Right ventricle myocardium superior (tissue), 1 donor: ENCODE results near the gene HTRA3. TPM values are rescaled to one million over a fixed set of nuclear protein-coding genes. Genes with fewer than 3 reads are reported as not detected.

Experiments
- ATAC-seq: fragments of 200-7000 bp; cut with Tn5 transposase; one replicate; pipeline ENCODE4 v1.9.1; 2020; ENCODE audit warnings: mild to moderate bottlenecking; ENCODE audit not compliant: poor library complexity
- DNase-seq: peaks from one replicate; pipeline ENCODE4 v3.0.0-alpha.2; 2020
- intact Hi-C: fragments of 100-400 bp; cut with DNase I; formaldehyde crosslinking; loops from one replicate; pipeline ENCODE4 v1.11.2; 2022
- total RNA-seq: library from RNA; stranded (reverse); fragmentation: NEBNext Ultra II Directional; extraction: Animal tissue kit (Norgen Biotek cat#: 25700); gene quantifications from one replicate; pipeline ENCODE4 v1.2.1, GENCODE V29; 2021
- donor health status: DM: no; HTN: yes; CAD: no; lungs with severe emphysema.

The HTRA3 gene
- total RNA-seq, 1 donor from 2014 or later, result 123 TPM

DNA sequence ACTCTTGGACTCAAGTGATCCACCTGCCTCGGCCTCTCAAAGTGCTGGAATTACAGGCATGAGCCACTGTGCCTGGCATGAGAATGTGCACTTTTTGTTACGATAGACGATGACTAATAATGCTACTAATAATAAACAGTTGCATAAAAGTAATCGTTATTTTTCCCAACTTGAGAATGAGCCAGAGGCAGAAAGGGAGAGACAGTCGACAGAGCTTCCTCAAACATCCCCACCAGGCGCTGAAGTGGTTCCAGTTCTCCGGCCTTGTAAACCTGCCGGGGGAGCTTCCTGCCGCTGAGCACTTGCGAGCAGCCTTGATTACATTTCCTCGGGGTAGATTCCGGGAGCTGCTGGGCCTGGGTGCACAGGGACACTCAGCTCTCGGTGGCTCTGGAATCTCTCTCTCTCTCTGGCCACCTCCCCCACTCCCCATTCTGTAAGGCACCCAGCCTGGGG is 8.9 kb upstream of the HTRA3 start:
- DNase-seq (no peak), ATAC-seq (no peak)
- intact Hi-C loops, result no loop called here

DNA sequence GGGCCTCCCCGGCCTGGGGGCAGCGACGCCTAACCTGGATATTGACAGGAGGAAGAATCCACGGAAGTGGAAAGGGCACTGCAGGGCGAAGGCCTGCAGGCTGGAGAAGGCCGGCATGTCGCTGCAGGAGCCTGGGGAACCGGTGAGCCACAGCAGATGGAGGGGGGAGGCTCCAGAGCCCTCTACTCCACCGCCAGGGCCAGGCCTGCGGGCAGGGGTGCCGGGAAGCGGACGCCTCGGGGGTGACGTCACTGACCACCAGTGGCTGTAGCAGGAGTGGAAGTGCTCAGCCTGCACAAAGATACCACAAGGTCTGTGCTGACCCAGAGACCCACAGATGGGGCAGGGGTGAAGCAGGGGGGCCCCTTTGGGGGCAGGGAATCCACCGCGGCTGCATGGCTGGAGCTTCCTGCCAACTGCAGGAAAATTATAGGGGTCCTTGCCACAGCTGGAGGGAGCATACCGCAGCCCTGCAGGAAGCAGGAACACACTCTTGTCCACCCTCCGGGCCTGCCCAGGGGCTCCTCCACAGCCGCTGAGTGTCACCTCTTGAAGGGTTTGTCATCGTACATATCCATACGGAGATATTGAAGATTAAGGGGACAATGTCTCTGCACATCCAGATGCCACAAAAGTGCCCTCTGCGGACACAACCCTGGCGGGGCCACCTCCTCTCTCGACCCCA is 7.6 kb upstream of the HTRA3 start:
- ATAC-seq, result no peak
- no peak for DNase-seq
- intact Hi-C loops, result no loop called here

DNA sequence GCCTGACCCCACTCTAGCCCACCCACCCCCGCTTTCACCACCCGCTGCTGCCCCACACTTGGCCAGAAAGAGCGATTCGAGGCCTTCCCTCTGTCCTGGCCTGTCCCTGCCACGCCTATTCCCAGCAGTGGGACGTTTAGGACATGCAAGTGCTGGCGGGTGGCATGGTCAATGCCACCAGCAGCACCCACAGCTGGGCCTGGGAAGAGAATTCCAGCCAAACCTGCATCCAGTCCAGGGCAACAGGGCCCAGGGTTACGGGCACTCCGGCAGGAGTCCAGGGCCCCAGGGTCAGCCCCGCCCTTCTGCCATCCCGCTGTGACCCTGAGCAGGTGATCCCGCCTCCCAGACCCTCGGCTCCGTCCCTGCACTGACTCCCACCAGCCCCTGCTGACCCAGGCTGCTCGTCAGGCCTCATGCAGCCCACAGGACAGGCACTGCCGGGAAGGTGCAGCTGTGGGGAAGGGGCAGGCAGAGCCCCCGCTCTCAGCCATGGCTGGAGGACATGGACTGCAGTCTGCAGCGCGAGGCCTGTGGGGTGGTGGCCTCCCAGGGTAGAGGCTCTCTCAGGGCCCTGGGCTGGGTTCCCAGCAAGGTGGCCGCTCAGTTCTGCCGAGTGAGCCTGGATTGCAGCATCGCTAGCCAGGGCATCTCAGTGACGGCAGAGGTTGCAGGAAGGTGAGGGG is 6.8 kb upstream of the HTRA3 start:
- intact Hi-C loops, result no loop called here
- ATAC-seq, result no peak
- no peak for DNase-seq

DNA sequence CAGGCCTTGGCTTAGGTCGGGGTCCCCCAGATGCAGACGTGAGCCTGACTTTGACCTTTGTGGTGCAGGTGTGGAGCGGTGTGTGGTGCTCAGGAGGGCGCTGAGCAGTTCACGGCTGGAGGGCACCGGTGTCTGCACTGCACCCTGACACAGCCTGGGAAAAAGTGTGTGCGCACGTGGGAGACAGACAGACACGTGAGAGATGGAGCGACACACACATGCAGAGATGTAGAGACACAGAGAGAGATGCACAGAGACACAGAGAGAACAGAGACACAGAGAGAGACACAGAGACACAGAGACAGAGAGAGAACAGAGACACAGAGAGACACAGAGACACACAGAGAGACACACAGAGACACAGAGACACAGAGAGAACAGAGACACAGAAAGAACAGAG is 6.2 kb upstream of the HTRA3 start:
- intact Hi-C loops, result no loop called here
- ATAC-seq (no peak), DNase-seq (no peak)

DNA sequence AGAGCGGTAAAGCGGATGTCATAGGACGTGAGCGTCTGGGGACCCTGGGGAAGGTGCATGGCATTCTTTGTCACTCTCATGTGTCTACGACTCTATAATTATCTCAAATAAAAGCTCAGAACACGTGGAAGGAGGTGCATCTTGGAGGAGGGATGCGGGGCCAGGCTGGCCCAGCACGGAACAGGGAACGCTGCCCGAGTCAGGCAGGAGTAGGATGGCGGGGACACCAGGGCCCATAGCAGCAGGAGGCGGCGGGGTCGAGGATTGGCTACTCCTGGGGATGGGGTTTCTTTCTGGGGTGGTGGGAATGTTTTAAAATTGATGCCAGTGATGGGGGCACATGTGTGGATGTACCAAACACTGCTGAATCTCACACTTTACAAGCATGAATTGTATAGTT is 5.4 kb upstream of the HTRA3 start:
- DNase-seq, result no peak
- intact Hi-C loops, result no loop called here
- ATAC-seq, result no peak

DNA sequence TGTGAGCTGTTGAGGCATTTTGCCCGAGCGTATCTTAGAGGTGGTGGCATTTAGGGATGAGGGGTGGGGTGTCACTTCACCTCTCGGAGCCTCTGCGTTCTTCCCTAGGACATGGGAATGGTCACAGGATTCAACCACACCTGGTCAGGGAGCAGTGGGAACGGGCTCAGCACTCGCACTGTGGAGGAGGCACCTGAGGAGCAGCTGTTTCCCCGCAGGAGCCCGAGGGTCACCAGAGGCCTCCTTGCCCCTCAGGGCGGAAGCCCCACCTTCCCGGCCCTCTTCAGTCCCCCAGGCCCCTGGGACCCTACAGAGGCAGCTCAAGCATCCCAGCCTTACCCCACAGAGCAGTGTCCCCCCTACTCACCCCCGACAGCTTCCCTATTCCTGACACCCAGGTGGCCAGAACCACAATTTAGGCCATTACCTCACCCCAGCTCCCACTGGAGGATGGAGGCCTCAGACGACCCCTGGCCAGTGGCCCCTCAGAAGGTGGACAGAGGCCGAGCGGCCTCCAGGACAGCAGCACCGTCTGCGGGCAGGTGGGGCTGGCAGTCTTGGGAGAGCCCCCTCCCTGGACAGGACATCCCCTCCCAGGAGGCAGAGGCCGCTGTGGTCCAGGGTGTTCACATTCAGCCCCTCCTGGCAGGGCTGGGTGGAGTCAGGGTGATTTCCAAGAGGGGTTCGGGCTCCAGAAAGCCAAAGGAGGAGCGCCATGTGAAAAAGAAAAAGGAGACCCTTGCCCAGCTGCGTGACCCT is 4.2 kb upstream of the HTRA3 start:
- ATAC-seq (no peak), DNase-seq (no peak)
- intact Hi-C loops, result no loop called here

DNA sequence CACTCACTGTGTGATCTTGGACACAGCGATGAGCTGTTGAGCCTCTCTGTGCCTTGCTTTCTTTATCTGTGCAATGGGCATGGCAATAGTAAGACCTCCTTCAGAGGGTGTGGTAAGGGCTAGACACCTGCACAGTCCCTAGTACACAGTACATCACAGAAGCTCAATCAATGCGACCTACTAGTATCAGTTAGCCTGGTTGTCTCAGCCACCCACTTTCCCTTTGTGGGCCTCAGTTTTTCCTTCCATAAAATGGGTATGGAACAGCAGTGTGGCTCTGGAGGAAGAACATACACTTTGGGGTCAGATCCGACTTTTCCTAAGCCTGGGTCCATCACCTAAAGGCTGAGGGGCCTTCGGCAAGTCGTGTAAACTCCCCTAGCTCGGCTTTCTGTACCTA is 3.5 kb upstream of the HTRA3 start:
- intact Hi-C loops, result no loop called here
- DNase-seq, result no peak
- no peak for ATAC-seq

DNA sequence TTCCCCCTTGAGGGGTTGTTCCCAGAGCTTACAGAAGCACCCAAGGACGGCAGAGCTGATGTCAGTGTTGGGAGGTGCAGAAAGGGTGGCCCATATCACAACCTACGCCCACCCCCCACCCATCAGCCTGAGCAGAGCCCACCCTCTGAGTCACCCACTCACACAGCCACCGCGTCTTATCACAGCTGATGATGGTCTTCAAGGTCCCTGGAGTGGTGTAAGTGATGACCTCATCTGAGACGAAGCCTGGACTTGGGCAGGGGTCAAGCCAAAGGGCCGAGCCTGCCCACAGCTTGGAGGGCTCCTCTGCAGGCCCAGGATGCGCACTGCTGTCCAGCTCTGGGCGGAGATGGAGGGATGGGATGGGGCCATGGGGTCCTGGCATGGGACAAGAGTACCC is 3.0 kb upstream of the HTRA3 start:
- no peak for DNase-seq
- intact Hi-C loops, result no loop called here
- ATAC-seq, result no peak

DNA sequence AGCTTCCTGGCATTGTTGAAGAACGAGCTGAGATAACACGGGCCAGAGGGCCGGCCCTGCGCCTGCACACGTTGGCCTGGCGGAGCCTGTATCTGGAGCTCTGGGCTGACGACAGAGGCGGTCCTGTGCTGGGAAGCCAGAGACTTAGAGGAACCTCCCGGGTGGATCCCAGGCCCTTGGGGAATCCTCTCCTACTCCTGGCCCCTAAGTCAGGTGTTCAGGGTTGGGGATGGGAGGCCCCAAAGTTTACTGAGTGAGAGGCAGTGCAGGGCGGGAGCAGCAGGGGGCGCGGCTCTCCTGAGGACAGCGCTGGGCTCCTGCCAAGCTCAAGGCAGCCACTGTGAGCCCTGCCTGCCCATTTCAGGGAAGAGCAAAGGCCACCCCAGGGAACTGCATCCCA is 2.5 kb upstream of the HTRA3 start:
- intact Hi-C loops, result no loop called here
- ATAC-seq, result peak; percentile 67

DNA sequence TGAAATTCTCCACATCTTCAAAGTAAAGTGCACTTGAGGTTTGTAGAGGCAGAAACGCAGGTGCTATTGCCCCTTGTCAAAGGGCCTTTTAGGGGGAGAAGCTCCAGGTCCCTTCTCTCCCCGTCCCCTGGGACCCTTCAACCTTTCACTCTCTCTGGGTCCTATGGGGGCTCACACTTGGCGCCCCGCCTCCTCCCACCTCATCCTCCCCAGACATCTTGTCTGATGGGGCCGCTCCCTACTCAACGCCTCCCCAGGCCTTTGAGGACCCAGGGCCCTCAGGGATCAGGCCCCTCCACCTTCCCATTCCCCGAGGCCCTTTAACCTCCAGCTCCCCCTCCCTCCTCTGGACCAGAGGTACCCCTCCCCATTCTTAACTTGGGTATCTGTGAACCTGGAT is 1.3 kb upstream of the HTRA3 start:
- ATAC-seq (no peak), DNase-seq (no peak)
- intact Hi-C loops, result no loop called here

More for the DNA sequence above, 2.5 kb upstream of the HTRA3 start:
- peak; percentile 92 for DNase-seq

DNA sequence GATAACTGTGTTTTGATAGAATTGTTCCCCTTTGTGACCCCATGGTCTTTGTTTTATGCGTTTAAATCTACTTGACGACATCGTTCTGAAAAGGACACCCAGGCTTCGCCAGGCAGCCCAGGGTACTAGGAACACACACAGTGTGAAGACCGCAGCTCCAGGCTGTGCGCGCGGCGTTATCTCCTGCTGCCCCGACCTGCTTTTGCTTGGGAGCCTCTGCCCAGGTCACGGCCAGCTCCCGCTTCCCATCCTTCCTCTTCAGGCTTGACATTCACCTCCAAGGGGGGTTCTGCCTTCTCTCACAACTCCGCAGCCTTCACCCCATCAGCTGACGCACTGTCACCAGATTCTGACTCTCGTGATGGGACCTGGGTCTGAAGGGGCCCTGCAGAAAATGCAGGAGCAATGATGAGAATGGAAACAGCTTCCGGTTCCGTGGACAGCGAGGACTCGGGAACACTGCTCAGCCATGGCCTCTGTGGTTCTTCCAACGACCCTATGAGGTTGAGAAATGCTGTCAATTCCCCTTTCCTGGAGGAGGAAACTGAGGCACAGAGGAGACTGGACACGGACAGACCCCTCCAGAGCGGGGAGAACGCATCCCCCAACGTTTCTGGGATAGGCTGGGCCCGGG is 536 bp upstream of the HTRA3 start:
- intact Hi-C loops, result no loop called here
- ATAC-seq (no peak), DNase-seq (no peak)

DNA sequence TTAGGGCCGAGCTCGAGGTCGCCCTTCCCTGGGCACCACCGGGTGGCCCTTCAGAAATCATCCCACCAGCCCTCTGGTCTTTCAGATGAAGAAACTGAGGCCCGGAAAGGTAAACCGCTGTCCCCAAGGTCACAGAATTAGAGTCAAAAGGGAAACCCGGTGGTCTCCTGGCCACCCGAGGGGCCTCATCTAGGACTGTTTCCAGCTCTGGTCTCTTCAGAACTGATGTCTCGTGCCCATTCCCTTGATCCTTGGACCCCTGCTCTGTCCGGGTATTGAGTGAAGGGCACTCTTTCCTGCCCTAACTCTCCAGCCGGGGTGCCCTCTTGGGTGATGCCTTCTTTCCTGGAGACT is 841 bp downstream of the HTRA3 start:
- intact Hi-C loops, result no loop called here
- ATAC-seq, result no peak

DNA sequence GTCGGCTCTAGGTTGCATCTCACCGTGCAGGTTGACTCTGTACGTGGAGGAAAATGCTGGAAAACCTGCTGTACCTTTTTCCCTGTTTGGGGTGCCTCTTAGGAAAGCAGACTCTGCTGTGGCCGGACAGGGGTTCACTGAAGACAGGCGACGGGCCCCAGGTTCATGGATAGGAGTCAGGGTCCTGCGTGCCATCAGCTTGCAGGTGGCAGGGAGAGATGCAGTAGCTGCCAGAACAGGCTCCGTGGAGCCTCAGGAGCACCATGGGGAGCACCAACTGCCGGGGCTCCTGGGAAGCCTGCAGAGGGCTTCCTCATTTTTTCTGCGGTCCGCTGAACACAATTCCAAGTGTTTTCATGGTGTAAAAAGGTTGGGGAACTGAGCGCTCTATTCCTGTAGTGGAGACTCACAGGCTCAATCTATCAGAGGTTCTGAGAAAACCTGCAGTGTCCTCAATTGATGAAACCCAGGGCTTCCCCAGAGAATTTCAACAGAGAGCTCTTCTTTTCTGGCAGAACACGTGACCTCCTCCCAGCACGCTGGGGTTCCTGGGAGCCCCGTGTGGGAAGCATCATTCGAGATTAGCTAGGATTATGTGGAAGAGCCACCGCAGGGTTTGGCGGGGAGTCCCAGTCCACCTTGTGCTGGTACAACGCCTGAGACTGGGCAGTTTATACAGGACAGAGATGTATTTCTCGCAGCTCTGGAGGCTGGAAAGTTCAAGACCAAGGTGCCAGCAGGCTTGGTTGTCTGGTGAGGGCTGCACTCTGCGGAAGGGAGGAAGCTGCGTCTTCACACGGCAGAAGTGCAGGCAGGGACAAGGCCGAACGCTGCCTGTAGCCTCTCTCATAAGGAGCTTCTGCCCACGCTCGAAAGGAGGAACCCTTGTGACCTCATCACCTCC is 1.6 kb downstream of the HTRA3 start:
- no peak for ATAC-seq
- intact Hi-C loops, result no loop called here
- no peak for DNase-seq

More for the DNA sequence above, 841 bp downstream of the HTRA3 start:
- no peak for DNase-seq

DNA sequence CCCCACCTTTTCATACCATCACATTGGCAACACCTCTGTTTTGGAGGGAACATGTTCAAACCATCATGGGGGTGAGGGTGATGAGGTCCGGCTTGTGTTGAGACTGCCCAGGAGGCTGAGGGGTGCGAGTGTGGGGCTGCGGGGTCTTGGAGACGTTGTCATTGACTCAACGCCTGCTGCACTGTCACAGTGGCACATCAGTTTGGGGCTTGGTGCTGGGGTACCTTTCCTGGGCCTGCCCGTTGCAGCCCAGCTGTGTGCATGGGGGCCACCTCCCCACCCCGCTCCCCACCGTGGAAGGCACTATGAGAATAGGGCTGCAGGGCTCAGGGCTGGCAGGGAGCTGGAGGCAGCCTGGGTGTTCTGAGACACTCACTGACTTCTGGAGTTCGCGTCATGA is 2.3 kb downstream of the HTRA3 start:
- DNase-seq, result no peak
- ATAC-seq, result no peak
- intact Hi-C loops, result no loop called here

DNA sequence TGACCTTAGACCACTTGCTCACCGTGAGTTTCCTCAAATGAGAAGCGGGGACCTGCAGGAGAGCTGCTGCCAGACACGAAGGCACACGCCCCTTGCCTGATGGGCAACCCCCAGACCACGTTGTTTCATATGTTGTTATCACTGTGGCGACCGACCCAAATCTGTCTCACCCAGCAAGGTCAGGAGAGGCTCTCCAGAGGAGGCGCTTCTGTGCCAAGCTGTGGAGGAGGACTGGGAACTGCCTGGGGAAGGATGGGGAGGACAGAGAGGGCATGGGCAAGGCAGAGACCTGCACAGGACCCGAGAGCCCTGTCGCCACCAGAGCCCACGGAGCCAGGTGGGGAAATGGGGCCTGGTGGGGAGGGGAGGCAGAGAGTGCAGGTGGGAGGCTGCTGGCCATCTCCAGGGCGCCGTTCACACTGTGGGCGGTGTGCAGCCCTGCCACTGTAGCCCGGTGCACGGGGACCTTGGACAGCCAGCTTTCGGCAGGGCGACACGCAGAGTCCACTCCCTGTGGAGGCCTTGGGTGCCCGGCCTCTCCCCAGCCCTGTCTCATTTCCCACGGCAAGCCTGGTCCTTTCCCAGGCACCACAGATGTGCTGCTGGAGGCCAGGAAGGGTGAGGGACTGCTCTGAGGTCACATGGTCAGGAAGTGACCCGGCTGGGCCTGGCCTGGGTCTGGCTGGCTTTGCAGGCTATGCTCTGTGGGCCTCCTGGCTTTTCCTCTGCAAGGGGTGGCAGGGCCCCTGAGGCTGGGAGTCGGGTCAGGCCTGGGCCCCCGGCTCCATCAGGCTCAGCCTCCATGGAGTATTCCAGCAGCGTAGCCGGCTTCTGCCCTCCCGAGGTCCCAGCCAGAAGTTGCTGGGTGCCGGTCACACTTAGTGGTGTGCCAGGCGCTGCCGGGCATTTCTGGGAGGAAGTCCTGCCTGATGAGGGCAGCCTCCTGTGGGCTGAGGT is 3.2 kb downstream of the HTRA3 start:
- DNase-seq (peak; percentile 76), ATAC-seq (peak; percentile 15)
- intact Hi-C loops, result no loop called here

DNA sequence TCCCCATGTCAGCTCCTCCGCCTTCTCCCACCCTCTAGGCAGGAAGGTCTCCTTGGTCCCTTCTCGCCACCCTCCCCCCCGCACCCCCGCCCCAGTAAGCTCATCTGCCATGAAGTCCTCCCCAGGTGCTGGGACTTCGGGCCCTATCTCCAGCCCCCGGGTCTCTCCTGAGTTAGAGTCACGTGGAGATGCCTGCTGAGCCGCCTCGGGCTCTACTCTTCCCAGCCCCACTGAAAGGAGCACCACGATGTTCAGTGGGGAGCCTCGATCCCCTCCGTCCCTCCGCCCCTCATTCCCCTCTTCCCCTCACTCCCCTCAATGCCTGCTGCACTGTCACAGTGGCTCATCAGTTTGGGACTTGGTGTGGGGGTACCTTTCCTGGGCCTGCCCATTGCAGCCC is 3.9 kb downstream of the HTRA3 start:
- no peak for DNase-seq

DNA sequence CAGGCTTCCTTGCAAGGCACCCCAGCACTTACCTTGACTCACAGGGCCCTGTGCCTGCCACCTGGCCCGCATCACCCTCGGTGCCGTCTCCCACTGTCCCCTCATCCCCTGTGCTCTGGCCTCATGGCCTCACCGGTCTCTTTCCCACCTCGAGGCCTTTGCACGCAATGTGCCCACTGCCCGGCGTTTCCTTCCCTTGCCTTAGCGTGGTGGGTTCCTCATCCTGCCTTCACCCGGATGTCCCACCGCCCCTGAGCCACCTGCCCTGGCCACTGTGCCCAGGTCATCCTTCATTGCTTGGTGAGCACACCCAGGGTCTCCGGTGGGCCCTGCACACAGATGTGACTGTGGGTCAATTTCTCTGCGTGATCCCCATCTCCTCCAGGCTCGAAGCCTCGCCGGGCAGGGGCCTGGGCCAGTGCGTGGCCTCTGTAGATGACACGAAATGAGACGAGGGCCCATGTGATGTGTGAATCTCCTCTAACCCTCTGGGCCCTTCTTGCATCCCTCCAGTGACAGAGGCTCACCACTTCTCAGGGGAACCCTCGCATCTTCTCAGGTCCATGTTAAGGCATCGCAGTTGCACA is 4.6 kb downstream of the HTRA3 start:
- intact Hi-C loops, result loop anchor here (2.0 kb wide), 1 partner anchor 129 kb away; no protein-coding TSS in a partner anchor
- no peak for ATAC-seq
- no peak for DNase-seq

More for the DNA sequence above, 3.9 kb downstream of the HTRA3 start:
- ATAC-seq, result no peak
- intact Hi-C loops, result no loop called here
